Measurements from ENCODE around the gene VEZF1.

- no peak for TF ChIP-seq CTCF (IDR thresholded peaks at IDR 0.05; ENCODE audit: poor library complexity)
- TF ChIP-seq EZH2phosphoT487 (IDR thresholded peaks at IDR 0.05; ENCODE audit: low read depth, severe bottlenecking, unreplicated experiment): no peak
- no peak for TF ChIP-seq EZH2 (IDR thresholded peaks at IDR 0.05; ENCODE audit: borderline replicate concordance)
Observed at GRCh38 chr17:57935833-57936807, 51.9 kb downstream of the VEZF1 start.
